Measurements from ENCODE around the gene CLUH.

DNA sequence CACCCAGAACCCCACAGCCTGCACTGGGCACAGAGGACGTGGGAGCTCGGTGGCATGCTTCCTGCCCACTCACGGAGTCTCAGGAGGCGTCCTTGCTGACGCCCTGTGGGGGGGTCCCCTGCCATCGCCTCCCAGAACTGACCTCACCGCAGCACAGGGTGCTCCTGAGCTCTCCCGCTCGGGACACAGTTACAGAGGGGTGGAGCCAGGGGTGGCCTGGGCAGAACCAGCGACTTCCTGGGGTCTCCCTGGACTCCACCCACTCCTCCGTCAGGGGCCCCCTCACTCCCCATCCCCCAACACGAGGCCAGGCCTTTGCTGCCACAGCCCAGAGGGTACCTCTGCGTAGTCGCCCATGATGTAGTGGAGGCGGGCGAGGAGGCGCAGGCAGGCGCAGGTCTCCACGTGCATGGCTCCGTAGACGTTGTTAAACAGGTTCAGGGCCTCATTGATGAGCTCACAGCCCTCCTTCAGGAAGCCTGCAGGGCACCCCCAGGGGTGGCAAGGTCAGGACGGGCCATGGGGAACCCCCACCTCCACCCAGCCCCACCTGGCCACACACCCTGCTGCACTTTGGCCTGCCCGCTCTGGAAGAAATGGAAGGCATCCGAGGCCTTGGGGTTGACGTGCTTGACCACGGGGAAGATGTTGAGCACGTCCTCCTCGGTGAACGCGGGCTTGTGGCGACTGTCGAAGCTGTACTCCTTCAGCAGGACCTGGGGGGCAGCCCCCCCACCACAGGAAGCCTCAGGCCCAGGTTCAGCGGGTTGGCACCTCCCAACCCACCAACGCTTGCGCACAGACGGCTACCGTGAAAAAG is 17.8 kb downstream of the CLUH start:
- TF ChIP-seq CHD2 (IDR thresholded peaks at IDR 0.05; ENCODE audit: low read length, partially characterized antibody), result no peak
- TF ChIP-seq, protein P1, sequence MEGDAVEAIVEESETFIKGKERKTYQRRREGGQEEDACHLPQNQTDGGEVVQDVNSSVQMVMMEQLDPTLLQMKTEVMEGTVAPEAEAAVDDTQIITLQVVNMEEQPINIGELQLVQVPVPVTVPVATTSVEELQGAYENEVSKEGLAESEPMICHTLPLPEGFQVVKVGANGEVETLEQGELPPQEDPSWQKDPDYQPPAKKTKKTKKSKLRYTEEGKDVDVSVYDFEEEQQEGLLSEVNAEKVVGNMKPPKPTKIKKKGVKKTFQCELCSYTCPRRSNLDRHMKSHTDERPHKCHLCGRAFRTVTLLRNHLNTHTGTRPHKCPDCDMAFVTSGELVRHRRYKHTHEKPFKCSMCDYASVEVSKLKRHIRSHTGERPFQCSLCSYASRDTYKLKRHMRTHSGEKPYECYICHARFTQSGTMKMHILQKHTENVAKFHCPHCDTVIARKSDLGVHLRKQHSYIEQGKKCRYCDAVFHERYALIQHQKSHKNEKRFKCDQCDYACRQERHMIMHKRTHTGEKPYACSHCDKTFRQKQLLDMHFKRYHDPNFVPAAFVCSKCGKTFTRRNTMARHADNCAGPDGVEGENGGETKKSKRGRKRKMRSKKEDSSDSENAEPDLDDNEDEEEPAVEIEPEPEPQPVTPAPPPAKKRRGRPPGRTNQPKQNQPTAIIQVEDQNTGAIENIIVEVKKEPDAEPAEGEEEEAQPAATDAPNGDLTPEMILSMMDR (IDR thresholded peaks at IDR 0.05), result no peak
- TF ChIP-seq, protein P2, sequence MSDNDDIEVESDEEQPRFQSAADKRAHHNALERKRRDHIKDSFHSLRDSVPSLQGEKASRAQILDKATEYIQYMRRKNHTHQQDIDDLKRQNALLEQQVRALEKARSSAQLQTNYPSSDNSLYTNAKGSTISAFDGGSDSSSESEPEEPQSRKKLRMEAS (IDR thresholded peaks at IDR 0.05), result no peak
- TF ChIP-seq, protein P3, sequence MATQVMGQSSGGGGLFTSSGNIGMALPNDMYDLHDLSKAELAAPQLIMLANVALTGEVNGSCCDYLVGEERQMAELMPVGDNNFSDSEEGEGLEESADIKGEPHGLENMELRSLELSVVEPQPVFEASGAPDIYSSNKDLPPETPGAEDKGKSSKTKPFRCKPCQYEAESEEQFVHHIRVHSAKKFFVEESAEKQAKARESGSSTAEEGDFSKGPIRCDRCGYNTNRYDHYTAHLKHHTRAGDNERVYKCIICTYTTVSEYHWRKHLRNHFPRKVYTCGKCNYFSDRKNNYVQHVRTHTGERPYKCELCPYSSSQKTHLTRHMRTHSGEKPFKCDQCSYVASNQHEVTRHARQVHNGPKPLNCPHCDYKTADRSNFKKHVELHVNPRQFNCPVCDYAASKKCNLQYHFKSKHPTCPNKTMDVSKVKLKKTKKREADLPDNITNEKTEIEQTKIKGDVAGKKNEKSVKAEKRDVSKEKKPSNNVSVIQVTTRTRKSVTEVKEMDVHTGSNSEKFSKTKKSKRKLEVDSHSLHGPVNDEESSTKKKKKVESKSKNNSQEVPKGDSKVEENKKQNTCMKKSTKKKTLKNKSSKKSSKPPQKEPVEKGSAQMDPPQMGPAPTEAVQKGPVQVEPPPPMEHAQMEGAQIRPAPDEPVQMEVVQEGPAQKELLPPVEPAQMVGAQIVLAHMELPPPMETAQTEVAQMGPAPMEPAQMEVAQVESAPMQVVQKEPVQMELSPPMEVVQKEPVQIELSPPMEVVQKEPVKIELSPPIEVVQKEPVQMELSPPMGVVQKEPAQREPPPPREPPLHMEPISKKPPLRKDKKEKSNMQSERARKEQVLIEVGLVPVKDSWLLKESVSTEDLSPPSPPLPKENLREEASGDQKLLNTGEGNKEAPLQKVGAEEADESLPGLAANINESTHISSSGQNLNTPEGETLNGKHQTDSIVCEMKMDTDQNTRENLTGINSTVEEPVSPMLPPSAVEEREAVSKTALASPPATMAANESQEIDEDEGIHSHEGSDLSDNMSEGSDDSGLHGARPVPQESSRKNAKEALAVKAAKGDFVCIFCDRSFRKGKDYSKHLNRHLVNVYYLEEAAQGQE (IDR thresholded peaks at IDR 0.05), result no peak
- TF ChIP-seq MYC (IDR thresholded peaks at IDR 0.05; ENCODE audit: borderline replicate concordance, low read length), result no peak
- no peak for TF ChIP-seq CEBPB (IDR thresholded peaks at IDR 0.05)
- TF ChIP-seq MAZ (IDR thresholded peaks at IDR 0.05; ENCODE audit: borderline replicate concordance, low read depth, low read length), result no peak
- TF ChIP-seq BHLHE40 (IDR thresholded peaks at IDR 0.05; ENCODE audit: low read depth, low read length), result no peak
- no peak for TF ChIP-seq EHF (CRISPR knock-in tag; IDR thresholded peaks at IDR 0.05)
- TF ChIP-seq, protein P4, sequence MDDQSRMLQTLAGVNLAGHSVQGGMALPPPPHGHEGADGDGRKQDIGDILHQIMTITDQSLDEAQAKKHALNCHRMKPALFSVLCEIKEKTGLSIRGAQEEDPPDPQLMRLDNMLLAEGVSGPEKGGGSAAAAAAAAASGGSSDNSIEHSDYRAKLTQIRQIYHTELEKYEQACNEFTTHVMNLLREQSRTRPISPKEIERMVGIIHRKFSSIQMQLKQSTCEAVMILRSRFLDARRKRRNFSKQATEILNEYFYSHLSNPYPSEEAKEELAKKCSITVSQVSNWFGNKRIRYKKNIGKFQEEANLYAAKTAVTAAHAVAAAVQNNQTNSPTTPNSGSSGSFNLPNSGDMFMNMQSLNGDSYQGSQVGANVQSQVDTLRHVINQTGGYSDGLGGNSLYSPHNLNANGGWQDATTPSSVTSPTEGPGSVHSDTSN (IDR thresholded peaks at IDR 0.05), result no peak
- no peak for TF ChIP-seq ZNF302 (CRISPR knock-in tag; IDR thresholded peaks at IDR 0.05)
- TF ChIP-seq CBX2 (IDR thresholded peaks at IDR 0.05; ENCODE audit: borderline replicate concordance, low read depth), result no peak
- no peak for TF ChIP-seq JUNB (IDR thresholded peaks at IDR 0.05)

Data from A549 (cell line).